GM12891 (cell line): ENCODE results near the gene CCDC73.
A peak's percentile ranks its signal among the peaks of the same experiment; 100 is the strongest.
"Not testable (repeated sequence)": the region's sequence is repeated elsewhere in the genome, so short reads cannot be mapped to it uniquely, and the experiment has no call there.

Source experiments
- DNase-seq: peaks from one replicate; pipeline ENCODE4 v3.0.0; 2011; ENCODE audit warnings: low spot score; ENCODE audit not compliant: insufficient read length
- FAIRE-seq: peaks from 2 replicates; lab custom pipeline; 2011; peaks lifted over from hg19 to GRCh38; lab: Jason Lieb, UNC
- PAX5 ChIP-seq: IDR thresholded peaks from 2 replicates; pipeline ENCODE4 v1.6.1; 2011; ENCODE audit warnings: low read length, moderate library complexity, mild to moderate bottlenecking; ENCODE audit not compliant: insufficient read depth, severe bottlenecking
- POLR2A ChIP-seq: IDR thresholded peaks from 2 replicates; pipeline ENCODE4 v1.6.1; 2011; ENCODE audit warnings: low read depth, low read length, control low read depth
- POLR2AphosphoS5 ChIP-seq: IDR thresholded peaks from 2 replicates; pipeline ENCODE4 v1.6.1; 2011; ENCODE audit warnings: low read depth, low read length, control low read depth
- POU2F2 ChIP-seq: IDR thresholded peaks from 2 replicates; pipeline ENCODE4 v1.6.1; 2011; ENCODE audit warnings: low read depth, mild to moderate bottlenecking, control low read depth, low read length, moderate library complexity
- SPI1 ChIP-seq: IDR thresholded peaks from 2 replicates; pipeline ENCODE4 v1.6.1; 2011; ENCODE audit warnings: low read depth, low read length, control low read depth
- TAF1 ChIP-seq: IDR thresholded peaks from 2 replicates; pipeline ENCODE4 v1.6.1; 2011; ENCODE audit warnings: low read depth, low read length, control low read depth

CCDC73 gene

GRCh38 chr11:32775908-32776307, 18.6 kb downstream of the CCDC73 start:
- no peak for DNase-seq
- no peak for TF ChIP-seq POU2F2
- no peak for TF ChIP-seq TAF1
- no peak for TF ChIP-seq POLR2AphosphoS5
- TF ChIP-seq POLR2A: no peak
- TF ChIP-seq SPI1: no peak
- TF ChIP-seq PAX5: no peak
- FAIRE-seq: peak; percentile 89

GRCh38 chr11:32774081-32774480, 20.4 kb downstream of the CCDC73 start:
- FAIRE-seq (no peak), DNase-seq (no peak)
- TF ChIP-seq SPI1: no peak
- no peak for TF ChIP-seq POU2F2
- TF ChIP-seq POLR2A: no peak
- TF ChIP-seq POLR2AphosphoS5: no peak
- TF ChIP-seq PAX5: no peak
- no peak for TF ChIP-seq TAF1

GRCh38 chr11:32772731-32773130, 21.7 kb downstream of the CCDC73 start:
- TF ChIP-seq PAX5 (no peak), TAF1 (no peak), POLR2A (no peak), SPI1 (no peak), POU2F2 (no peak), POLR2AphosphoS5 (no peak)
- DNase-seq (no peak), FAIRE-seq (no peak)

GRCh38 chr11:32761774-32762173, 32.7 kb downstream of the CCDC73 start:
- DNase-seq, FAIRE-seq: not testable (repeated sequence)

- no peak for FAIRE-seq
- TF ChIP-seq POU2F2: no peak
- no peak for TF ChIP-seq PAX5
- TF ChIP-seq POLR2A: no peak
- no peak for TF ChIP-seq POLR2AphosphoS5
- TF ChIP-seq SPI1: no peak
- no peak for TF ChIP-seq TAF1
Measured at GRCh38 chr11:32758291-32758690, 36.2 kb downstream of the CCDC73 start.

GRCh38 chr11:32753181-32753580, 41.3 kb downstream of the CCDC73 start:
- not testable (repeated sequence) for FAIRE-seq, DNase-seq

More at GRCh38 chr11:32758291-32758690, 36.2 kb downstream of the CCDC73 start:
- no peak for DNase-seq

- no peak for FAIRE-seq
Measured at GRCh38 chr11:32752001-32752400, 42.5 kb downstream of the CCDC73 start.

GRCh38 chr11:32751381-32751780, 43.1 kb downstream of the CCDC73 start:
- FAIRE-seq (no peak), DNase-seq (no peak)
- no peak for TF ChIP-seq POLR2AphosphoS5
- no peak for TF ChIP-seq PAX5
- no peak for TF ChIP-seq SPI1
- TF ChIP-seq POU2F2: no peak
- no peak for TF ChIP-seq POLR2A
- TF ChIP-seq TAF1: no peak

More at GRCh38 chr11:32752001-32752400, 42.5 kb downstream of the CCDC73 start:
- no peak for TF ChIP-seq SPI1
- TF ChIP-seq POU2F2: no peak
- no peak for TF ChIP-seq TAF1
- no peak for TF ChIP-seq POLR2AphosphoS5
- no peak for TF ChIP-seq PAX5
- TF ChIP-seq POLR2A: no peak
- no peak for DNase-seq

GRCh38 chr11:32729976-32730375, 64.5 kb downstream of the CCDC73 start:
- DNase-seq (no peak), FAIRE-seq (no peak)
- no peak for TF ChIP-seq POLR2A
- TF ChIP-seq POLR2AphosphoS5: no peak
- no peak for TF ChIP-seq POU2F2
- no peak for TF ChIP-seq SPI1
- TF ChIP-seq TAF1: no peak
- no peak for TF ChIP-seq PAX5

GRCh38 chr11:32723332-32723731, 71.1 kb downstream of the CCDC73 start:
- no peak for FAIRE-seq
- no peak for DNase-seq
- TF ChIP-seq PAX5: no peak
- TF ChIP-seq TAF1: no peak
- no peak for TF ChIP-seq POLR2AphosphoS5
- no peak for TF ChIP-seq SPI1
- no peak for TF ChIP-seq POU2F2
- no peak for TF ChIP-seq POLR2A

- TF ChIP-seq POLR2A (no peak), POU2F2 (no peak), PAX5 (no peak), POLR2AphosphoS5 (no peak), SPI1 (no peak), TAF1 (no peak)
- no peak for DNase-seq
- no peak for FAIRE-seq
Measured at GRCh38 chr11:32722255-32722654, 72.2 kb downstream of the CCDC73 start.

GRCh38 chr11:32713496-32713895, 81.0 kb downstream of the CCDC73 start:
- DNase-seq: no peak

GRCh38 chr11:32708978-32709377, 85.5 kb downstream of the CCDC73 start:
- DNase-seq, FAIRE-seq: not testable (repeated sequence)

More at GRCh38 chr11:32713496-32713895, 81.0 kb downstream of the CCDC73 start:
- FAIRE-seq: no peak
- TF ChIP-seq POU2F2 (no peak), POLR2AphosphoS5 (no peak)
